Osteocyte (in vitro differentiated cells): Measurements from ENCODE around the gene CXXC5. TPM values are rescaled to one million over a fixed set of nuclear protein-coding genes. Genes with fewer than 3 reads are reported as not detected.

Experiments
- DNase-seq: peaks from one replicate; pipeline ENCODE4 v3.0.0; 2021; ENCODE audit warnings: mixed read lengths; ENCODE audit not compliant: unreplicated experiment; ENCODE audit errors: extremely low spot score
- H3K27ac Mint-ChIP-seq: one replicate; pipeline ENCODE4 v1.8.0; 2021; ENCODE audit warnings: mild to moderate bottlenecking, mixed read lengths; ENCODE audit not compliant: unreplicated experiment
- H3K27me3 Mint-ChIP-seq: one replicate; pipeline ENCODE4 v1.8.0; 2021; ENCODE audit warnings: mixed read lengths; ENCODE audit not compliant: unreplicated experiment
- H3K36me3 Mint-ChIP-seq: one replicate; pipeline ENCODE4 v1.8.0; 2021; ENCODE audit warnings: mixed read lengths; ENCODE audit not compliant: unreplicated experiment
- H3K4me1 Mint-ChIP-seq: one replicate; pipeline ENCODE4 v1.8.0; 2021; ENCODE audit warnings: mixed read lengths; ENCODE audit not compliant: unreplicated experiment
- H3K4me3 Mint-ChIP-seq: one replicate; pipeline ENCODE4 v1.8.0; 2021; ENCODE audit warnings: mild to moderate bottlenecking, moderate library complexity, mixed read lengths; ENCODE audit not compliant: unreplicated experiment
- H3K9me3 Mint-ChIP-seq: one replicate; pipeline ENCODE4 v1.8.0; 2021; ENCODE audit warnings: mixed read lengths; ENCODE audit not compliant: unreplicated experiment
- CTCF ChIP-seq: fragments of 200-600 bp; sonication (generic); IDR thresholded peaks from 2 replicates; pipeline ENCODE4 v1.5.0; 2021; ENCODE audit warnings: antibody characterized with exemption, mild to moderate bottlenecking, moderate library complexity
- total RNA-seq: library from RNA; stranded (reverse); gene quantifications from 2 replicates; pipeline ENCODE4 v1.2.1, GENCODE V29; 2021

The CXXC5 gene
- total RNA-seq, 1 donor from 2014 or later: 259 TPM

GRCh38 chr5:139732019-139732418, 83.9 kb downstream of the CXXC5 start:
- H3K27ac Mint-ChIP-seq: no peak overlapping the region
- no peak for TF ChIP-seq CTCF
- peaks cover 6% of the 10 kb centered on the region for H3K4me1 Mint-ChIP-seq
- H3K9me3 Mint-ChIP-seq: no peaks in the 10 kb centered on the region
- H3K27me3 Mint-ChIP-seq: no peaks in the 10 kb centered on the region
- peaks cover 2% of the 10 kb centered on the region for H3K36me3 Mint-ChIP-seq
- DNase-seq: no peak
- no peak overlapping the region for H3K4me3 Mint-ChIP-seq

- H3K4me3 Mint-ChIP-seq: no peak overlapping the region
- H3K36me3 Mint-ChIP-seq: peaks cover 2% of the 10 kb centered on the region
- TF ChIP-seq CTCF: no peak
- H3K9me3 Mint-ChIP-seq: no peaks in the 10 kb centered on the region
- peaks cover 9% of the 10 kb centered on the region for H3K4me1 Mint-ChIP-seq
- no peaks in the 10 kb centered on the region for H3K27me3 Mint-ChIP-seq
- no peak for DNase-seq
- H3K27ac Mint-ChIP-seq: peak overlapping the region; percentile 18
Observed at GRCh38 chr5:139733010-139733688, 85.0 kb downstream of the CXXC5 start.

Other genes starting within 250 kb of the CXXC5 start
- 4.6 TPM in 2 replicates for gene SPATA24, start 244.3 kb upstream of the CXXC5 start, total RNA-seq
- 26.2 and 32.7 TPM in 2 replicates for gene DNAJC18, start 208.8 kb upstream of the CXXC5 start, total RNA-seq
- 0.47 TPM in 1 of 2 replicates, not detected in the other for gene ECSCR, start 185.6 kb upstream of the CXXC5 start, total RNA-seq
- not detected in 2 replicates for gene SMIM33, start 177.3 kb upstream of the CXXC5 start, total RNA-seq
- gene STING1, start 165.6 kb upstream of the CXXC5 start, total RNA-seq: 61.6 and 73.0 TPM in 2 replicates
- gene UBE2D2, start 87.0 kb upstream of the CXXC5 start, total RNA-seq: 114 and 127 TPM in 2 replicates
- gene PSD2, start 147.5 kb downstream of the CXXC5 start, total RNA-seq: 0.57 and 0.62 TPM in 2 replicates